Fibroblast of the aortic adventitia (primary cell): ENCODE measurements around the gene DNAJA4. TPM values are rescaled to one million over a fixed set of nuclear protein-coding genes. Genes with fewer than 3 reads are reported as not detected.

Experiments used
- DNase-seq: peaks from one replicate; pipeline ENCODE4 v3.0.0-alpha.2; 2010; ENCODE audit warnings: low read depth
- H3K4me3 ChIP-seq: 2 replicates; pipeline ENCODE4 v1.5.1; 2011; ENCODE audit warnings: low read depth, mild to moderate bottlenecking, control low read depth, low read length, moderate library complexity
- CTCF ChIP-seq: IDR thresholded peaks from 2 replicates; pipeline ENCODE4 v1.5.1; 2011; ENCODE audit warnings: mild to moderate bottlenecking, low read length, control low read depth, inconsistent platforms; ENCODE audit not compliant: insufficient read depth
- total RNA-seq: library from RNA; depleted of rRNA; stranded (reverse); fragments of >200 nt; gene quantifications from 2 replicates; pipeline ENCODE4 v1.2.3, GENCODE V29; 2012; ENCODE audit warnings: low replicate concordance

DNAJA4 gene
- total RNA-seq, 1 donor = 2.3 TPM

GRCh38 chr15:78256044-78256437 is 8.3 kb upstream of the DNAJA4 start:
- H3K4me3 ChIP-seq = no peak overlapping the region
- no peak for TF ChIP-seq CTCF
- no peak for DNase-seq

- no peak for DNase-seq
- no peak for TF ChIP-seq CTCF
- no peak overlapping the region for H3K4me3 ChIP-seq
Measured at GRCh38 chr15:78257681-78258080, 6.7 kb upstream of the DNAJA4 start.

- no peak overlapping the region for H3K4me3 ChIP-seq
- no peak for DNase-seq
- no peak for TF ChIP-seq CTCF
Measured at GRCh38 chr15:78259232-78259631, 5.1 kb upstream of the DNAJA4 start.

- H3K4me3 ChIP-seq = no peak overlapping the region
- no peak for TF ChIP-seq CTCF
Measured at GRCh38 chr15:78260489-78260888, 3.9 kb upstream of the DNAJA4 start.

GRCh38 chr15:78261062-78261461 is 3.3 kb upstream of the DNAJA4 start:
- no peak for TF ChIP-seq CTCF
- no peak for DNase-seq
- no peak overlapping the region for H3K4me3 ChIP-seq

More at GRCh38 chr15:78260489-78260888, 3.9 kb upstream of the DNAJA4 start:
- DNase-seq = no peak

GRCh38 chr15:78263351-78263781 is 996 bp upstream of the DNAJA4 start:
- no peak for DNase-seq
- TF ChIP-seq CTCF = no peak
- no peak overlapping the region for H3K4me3 ChIP-seq

- H3K4me3 ChIP-seq = no peak overlapping the region
- TF ChIP-seq CTCF = no peak
Measured at GRCh38 chr15:78263907-78264303, 457 bp upstream of the DNAJA4 start.

More at GRCh38 chr15:78263907-78264303, 457 bp upstream of the DNAJA4 start:
- DNase-seq = no peak
